Activated CD4-positive, CD25-positive, alpha-beta regulatory T cell treated with anti-CD3 and anti-CD28 coated beads, Interleukin-2, amount 50 U/mL, for 16 hours (primary cell): ENCODE data around the gene BMAL1.

ENCODE experiments used
- DNase-seq: peaks from one replicate; pipeline ENCODE4 v3.0.0-alpha.2; 2020; ENCODE audit warnings: low read depth, low spot score

Gene BMAL1

DNA sequence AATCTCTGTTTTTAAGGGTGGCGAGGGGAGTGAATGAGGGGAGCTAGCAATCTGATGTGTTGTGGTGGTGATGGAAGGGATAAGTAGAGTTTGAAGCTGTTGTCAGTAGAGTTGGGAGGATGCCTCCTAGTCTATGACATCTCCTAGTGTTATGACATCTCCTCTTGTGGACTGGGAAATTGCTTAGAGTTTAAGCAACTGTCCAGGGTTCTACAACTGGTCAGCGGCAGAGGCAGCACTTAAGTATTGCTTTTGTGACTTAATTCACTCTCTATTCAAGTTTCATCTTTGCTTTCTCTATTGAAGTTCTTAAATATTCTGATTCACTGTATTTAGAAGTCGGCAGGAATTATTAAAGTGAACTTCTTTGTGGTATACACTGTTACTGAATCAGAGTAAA is 13.8 kb downstream of the BMAL1 start:
- no peak for DNase-seq

DNA sequence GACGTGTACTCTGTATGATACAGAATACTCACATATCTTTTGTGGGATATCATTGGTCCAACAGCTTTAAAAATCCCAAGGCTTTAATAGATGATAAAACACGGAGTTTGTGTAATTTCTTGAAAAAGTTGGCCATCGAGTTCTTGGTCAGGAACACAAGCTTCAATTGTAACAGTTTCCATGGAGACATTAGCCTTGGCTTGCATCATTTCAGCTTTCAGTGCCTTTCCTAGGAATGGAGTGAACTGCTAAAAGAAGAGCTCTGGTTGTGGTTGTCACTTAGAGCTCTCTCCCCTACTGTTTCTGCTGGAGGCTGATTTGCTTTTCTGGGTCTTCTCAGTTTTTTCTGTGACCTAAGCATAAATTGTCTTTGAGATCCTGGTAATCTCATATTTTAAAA is 14.2 kb downstream of the BMAL1 start:
- no peak for DNase-seq

DNA sequence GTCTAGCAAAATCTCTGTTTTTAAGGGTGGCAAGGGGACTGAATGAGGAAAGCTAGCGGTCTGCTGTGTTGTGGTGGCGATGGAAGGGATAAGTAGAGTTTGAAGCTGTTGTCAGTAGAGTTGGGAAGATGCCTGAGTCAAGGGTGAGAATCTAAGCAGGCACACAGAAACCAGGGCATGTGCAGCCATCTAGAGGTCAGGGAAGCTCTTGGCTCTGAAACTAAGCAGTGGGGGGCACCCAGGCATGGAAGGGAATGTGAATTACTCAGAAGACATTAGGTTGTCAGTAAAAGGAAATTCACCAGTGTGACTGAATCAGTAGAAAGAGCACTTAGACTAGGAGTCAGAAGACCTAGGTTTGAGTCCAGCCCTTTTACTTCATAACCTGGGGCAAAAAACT is 15.4 kb downstream of the BMAL1 start:
- no peak for DNase-seq

DNA sequence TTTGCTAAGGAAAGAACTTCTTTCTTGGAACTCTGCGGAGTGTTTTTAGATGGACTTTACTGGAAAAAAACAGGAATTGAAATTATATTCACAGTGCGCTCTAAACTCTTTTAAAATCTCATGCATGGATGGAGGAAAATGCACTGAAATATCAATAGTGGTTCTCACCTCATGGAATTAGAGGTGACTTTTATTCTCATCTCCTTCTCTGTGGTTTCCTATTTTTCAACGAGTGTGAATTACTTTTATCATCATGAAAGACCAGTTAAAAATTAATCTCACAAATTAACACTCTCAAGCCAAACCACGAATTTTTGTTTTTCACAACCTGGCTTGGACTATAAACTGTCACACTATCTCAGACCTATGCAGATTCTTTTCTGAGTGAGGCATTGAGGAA is 16.6 kb downstream of the BMAL1 start:
- DNase-seq = no peak

DNA sequence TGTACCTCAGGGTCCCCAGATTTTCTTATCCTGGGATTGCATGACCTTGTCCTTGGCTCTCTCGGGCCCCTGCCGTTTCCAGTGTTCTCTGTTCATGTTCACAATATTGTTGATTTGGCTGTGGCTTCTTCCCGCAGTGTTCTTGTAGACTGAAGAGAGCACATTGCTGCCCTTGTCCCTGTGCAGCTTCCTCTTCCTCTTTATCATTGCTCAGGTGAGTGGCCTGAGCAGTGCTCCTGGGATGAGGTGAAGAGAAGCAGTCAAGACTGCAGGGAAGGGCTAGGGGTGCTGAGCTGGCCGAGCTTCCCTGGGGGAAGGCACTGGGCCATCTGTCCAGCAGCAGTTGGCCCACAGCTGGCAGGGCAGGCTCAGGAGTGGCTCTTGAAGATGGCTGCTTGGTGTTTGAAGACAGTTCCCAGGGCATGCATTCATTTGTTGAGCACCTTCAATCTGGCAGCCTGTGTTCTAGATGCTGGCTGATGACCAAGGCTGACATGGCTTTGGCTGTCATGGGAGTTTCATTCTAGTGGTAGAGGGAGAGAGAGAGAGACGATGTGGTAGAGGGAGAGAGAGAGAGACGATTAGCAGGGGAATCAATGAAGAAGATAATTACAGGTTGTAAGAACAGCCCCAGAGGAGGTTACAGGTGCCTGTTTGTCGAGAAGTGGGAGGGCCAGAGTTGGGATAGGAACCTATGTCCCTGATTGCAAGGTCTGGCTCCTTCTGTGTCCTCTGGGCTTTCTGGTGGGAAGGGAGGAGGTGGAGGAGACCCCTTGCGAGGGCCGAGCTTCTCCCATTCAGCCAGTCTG is 17.4 kb downstream of the BMAL1 start:
- DNase-seq = no peak

DNA sequence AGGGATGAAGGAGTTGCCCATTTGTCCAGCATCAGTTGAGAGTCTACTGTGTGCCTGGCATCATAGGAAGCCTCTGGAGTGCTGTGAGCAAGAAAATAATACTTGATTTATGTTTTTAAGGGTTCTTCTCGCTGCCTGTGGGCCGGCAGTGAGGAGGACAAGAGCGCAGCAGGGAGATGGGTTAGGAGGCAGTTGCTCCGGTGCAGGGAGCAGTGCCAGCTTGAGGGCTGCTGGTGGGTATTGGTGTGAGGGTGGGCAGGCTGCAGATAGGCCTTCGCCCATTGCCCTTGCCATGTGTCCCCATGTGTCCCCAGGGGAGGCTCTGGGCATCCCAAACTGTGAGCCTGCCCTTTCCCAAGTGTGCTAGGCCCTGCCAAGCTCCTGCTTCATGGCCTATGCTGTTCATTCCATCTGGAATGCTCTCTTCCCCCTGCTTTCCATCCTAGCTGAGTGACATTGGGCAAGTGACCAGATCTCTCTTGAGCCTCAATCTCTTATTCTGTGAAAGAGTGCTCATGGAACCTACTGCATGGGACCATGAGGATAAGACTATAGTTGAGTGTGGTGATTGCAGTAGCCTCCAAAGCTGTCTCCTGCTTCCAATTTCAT is 19.8 kb downstream of the BMAL1 start:
- DNase-seq = no peak

DNA sequence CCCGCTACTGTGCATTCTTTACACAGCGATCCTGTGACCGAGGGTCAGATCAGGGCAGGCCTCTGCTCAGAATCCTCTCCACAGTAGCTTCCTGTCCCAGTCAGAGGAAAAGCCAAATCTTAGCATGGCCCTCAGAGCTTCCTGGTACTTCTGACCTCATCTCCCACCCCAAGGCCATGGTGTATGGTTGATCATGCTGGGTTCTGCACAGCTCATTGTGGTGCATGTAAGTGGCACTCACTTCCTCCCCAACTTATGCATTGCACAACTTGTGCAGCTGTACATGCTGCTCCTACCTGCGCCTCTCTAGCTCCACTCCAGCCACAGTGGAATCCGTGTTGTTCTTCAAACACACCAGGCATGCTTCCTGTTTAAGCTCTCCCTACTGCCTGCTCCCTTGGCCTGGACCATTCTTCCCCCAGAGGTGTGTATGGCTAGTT is 20.3 kb downstream of the BMAL1 start:
- DNase-seq = no peak

DNA sequence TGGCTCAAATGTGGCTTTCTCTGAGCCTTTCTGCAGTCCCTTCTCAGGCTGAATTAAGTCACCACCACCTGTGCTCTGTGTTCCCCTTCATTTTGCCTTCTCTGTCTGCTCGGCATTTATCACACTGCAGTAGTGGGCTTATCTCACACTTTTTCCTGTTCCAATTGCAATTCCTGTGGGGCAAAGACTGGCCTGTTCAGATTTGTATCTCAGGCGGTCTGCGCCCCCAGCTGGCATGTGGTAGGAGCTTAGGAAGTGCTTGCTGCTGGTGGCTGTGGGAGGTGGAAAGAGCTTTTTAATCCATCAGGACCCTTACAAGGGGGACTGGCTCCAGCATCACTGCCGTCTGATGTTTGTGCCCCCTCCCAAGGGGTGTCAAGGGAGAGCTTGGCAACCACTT is 21.2 kb downstream of the BMAL1 start:
- DNase-seq = no peak

DNA sequence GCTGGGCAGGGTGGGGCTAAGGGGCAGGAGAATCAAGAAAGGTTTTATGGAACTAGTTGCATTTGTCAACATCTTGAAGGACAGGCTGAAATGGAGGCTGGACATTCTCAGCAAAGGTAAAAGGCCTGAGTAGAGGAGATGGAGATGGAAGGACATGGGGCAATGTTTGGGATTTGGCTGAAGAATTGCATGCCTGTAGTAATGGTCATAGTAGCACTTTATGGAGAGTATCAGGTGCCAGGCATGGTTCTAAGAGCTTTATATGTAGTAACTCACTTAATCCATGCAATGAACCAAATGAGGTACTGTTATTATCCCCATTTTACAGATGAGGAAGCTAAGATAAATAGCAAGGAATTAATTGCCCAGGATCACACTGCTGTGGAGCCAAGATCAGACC is 23.9 kb downstream of the BMAL1 start:
- no peak for DNase-seq

DNA sequence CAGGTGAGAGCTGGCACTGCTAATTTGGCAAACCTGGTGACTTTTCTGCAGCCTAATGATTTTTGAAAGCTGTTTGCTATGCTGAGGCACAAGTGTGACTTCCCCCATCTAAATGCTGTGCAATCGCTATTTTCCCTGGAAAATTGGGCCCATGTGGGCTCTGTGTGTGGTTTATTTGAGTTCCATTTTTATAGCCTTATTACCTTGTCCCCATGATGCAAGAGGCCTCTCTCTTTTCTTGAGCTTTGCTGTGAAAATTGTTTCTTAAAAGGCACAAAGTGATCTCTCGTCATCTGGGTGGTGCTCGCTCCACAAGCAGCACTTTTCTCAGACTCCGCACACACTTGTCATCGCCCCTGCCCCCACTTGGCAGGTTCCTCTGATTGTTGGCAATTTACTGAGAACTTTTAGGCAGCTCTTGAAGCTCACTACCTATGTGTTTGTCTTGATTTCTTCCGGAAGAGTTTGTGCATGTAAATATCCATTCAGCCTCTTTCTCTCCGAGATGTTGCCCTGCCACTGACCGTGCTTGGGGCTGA is 24.9 kb downstream of the BMAL1 start:
- DNase-seq = no peak

DNA sequence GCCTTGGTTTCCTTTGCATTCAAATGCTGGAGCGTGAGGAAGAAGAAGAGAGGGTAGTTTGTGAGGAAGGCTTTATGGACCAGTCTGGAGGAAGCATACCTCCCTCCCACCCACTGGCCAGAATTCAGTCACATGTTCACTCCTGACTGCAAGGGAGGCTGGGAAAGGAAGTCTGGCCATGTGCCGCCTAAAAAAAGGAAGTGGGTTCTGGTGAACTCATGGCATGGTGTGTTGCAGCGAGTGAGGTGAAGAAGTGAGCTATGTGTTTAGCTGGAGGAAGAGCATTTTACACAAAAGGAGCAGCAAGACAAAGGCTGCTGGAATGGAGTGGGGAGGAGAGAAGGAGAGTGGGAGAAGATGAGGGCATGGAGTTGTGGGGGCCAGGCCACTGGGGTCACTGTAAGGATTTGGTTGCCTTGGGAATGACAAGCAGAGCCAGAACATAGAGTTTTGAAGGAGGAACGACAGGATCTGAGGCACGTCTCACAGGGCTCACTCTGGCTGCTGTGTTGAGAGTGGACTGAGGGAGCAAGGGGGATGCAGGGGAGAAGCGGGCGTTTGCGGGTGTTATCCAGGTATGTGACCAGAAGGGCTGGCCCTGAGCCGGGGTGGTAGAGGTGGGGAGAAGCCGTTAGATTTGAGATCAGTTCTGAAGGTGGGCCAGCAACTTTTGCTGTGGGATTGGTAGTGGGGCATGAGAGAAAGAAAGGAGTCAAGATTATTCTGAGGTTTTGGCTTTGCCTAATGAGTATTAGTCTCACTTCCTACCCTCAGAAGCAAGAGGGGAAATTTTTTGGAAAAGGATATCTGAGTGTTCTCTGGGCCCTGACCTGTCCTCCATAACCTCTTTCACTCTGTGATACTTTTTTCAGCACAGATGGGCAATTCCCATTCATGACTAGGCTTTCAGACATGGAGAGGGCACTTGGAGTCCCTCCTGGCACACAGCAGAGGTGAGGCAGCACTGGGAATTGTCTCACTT is 26.4 kb downstream of the BMAL1 start:
- DNase-seq = no peak

DNA sequence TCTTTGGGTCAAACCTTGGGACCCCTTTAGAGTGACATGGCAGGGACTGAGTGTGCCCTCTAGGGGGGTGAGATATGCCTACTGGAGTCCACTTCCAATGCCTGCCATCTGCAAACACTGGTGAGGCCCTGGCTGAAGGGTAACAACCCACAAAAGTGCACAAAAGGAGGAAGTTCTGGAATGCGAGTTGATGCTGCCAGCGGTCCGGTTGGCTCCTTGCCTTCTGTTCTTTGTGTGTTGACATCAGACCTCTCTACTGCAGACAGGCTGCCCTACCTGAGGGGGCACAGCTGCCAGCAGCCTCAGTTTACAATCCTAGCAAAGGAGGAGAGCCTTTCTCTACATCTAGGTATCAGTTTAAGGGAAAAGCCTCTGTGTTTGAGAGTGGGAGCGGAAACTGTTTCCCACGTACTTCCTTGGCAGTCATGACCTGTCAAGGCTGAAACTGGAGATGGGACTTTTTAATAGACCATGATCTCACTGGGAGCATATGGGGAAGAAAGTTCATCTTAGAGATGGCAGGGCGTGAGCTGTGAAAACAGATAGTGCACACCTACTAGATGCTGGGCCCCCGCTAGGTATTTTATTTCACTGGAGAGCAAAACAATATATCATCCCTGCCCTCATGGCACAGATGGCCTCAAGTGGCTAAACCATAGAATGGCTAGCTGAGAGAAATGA is 27.2 kb downstream of the BMAL1 start:
- no peak for DNase-seq

DNA sequence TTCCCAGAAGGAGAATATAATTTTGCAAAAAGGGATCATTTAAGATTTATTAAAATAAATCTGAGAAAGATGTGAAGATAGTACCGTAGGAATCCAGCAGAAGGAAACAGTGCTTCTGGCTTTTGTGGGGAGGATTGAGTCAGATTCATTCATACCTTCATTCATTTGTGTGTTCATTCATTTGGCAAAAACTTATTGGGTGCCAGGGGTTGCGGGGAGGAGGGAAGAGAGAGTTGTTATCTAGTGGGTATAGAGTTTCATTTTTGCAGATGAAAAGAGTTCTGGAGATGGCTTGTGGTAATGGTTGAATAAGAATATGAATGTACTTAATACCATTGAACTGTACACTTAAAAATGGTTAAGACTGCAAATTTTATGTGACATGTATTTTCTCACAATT is 31.1 kb downstream of the BMAL1 start:
- no peak for DNase-seq

DNA sequence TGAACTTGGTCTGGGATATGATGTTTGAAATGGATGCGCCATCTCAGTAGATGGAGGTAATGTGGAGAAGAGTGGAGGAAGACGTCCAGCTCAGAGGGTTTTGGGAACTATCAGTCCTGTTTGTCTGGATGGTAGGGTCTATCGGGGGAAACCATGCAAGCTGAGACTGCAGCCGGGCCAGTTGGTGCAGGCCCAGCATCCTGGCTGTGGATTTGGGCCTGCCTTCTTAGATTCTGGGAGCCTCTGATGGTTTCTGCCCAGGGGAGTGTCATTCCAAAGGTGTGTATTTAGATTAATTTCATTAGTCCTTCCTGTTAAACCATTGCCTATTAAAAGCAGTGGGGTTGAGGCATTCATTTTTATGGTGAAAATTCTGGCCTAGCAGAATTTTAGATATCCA is 31.6 kb downstream of the BMAL1 start:
- no peak for DNase-seq

DNA sequence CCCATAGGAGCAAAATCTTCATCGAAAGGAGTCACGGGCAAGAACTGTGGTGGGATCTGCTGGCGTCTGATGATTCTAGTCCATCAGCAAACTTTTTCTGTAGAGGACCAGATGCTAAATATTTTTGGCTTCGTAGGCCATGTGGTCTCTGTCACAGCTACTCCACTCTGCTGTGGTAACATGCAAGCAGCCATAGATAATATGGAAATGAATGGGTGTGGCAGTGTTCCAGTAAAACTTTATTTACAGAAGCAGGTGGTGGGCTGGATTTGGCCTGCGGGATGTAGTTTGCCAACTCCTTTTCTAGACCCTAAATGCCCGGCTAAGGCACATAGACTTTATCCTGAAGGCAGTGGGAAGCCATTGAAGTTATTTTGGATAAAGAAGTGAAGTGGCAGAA is 32.9 kb downstream of the BMAL1 start:
- DNase-seq = no peak

DNA sequence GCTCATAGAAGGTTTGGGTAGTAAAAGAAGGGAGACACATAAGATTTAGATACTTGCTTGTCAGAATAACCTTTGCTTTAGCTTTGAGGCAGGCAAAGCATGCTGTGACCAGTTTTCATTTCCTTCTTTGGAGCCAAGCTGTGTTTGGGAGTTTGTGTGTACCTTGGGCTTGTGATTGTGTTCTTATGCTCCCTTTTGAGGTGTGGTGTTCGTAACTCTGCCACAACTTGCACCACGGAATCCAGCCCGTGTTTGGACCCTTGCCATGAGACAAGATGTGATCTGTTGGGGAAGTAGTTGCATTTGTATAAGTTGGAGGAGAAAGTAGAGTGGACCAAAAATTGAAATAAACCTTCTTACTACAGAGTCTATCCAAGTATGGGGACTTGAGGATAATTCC is 34.0 kb downstream of the BMAL1 start:
- no peak for DNase-seq

DNA sequence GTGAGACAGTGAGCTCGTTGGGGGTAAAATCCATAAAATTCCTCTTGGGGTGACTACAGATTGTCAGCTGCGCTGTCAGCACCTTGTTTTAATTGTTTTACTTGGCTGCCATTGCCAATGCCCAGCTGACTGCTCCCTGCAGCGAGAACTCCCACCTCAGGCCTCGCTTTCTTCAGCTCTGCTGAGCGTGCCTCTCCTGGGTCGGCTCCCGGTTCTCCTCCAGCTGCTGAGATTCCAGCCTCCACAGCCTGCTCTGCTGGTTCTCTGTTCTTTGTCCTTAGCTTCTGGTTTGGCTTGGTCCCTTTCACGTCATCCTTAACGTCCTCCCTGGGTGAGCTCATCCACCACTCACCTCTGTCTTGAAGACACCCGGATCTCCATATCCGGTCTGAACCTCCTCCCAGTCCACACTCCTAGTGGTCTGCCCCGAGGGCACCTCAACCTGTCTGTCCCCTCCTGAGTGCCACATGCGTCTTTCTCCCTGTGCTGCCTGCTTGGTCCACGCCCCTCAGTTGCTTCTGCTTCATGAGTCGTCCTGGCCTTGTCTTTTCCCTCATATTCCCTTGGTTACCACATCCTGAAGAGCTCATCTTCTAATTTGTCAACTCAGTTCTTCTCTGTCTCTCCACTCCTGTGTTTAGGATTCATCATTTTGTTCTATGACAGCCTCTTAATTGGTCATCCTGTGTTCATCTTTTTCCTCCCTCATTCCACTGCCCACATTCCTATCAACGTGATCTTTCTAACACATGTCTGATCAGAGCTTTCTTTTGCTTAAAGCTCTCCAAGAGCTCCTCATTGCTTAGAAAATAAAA is 35.6 kb downstream of the BMAL1 start:
- DNase-seq = no peak

DNA sequence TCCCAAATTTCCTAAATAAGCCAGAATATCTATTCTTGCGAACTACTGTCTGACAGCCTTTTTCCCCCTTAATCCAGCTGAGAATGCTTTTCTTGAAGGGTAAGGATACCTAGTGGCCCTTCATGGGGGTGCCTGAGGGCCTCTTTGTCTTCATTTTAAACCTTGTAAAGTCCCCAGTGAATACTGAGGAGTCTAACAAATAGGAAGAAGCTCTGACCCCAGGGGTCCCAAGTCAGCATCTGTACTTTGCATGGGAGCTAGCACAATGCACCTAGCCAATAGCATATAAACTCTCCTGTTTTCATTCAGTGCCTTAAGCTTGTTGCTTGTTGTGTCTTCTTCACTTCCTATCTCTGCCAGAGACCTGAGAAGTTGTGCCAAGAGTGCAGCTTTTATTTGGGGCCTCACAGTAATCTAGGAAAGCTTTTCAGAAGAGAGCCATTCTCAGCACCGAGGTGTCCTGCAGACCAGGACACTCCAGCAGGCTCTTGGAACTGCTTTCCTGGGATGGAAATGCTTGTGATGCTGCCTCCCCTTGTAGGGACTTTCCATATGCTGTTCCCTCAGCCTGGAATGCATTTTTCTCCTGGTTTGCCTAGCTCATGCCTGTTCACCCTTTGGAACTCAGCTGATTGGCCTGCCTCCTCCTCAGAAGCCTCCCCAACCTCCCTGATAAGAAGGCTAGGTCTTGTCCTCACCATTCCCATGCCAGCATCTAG is 37.2 kb downstream of the BMAL1 start:
- DNase-seq = no peak

DNA sequence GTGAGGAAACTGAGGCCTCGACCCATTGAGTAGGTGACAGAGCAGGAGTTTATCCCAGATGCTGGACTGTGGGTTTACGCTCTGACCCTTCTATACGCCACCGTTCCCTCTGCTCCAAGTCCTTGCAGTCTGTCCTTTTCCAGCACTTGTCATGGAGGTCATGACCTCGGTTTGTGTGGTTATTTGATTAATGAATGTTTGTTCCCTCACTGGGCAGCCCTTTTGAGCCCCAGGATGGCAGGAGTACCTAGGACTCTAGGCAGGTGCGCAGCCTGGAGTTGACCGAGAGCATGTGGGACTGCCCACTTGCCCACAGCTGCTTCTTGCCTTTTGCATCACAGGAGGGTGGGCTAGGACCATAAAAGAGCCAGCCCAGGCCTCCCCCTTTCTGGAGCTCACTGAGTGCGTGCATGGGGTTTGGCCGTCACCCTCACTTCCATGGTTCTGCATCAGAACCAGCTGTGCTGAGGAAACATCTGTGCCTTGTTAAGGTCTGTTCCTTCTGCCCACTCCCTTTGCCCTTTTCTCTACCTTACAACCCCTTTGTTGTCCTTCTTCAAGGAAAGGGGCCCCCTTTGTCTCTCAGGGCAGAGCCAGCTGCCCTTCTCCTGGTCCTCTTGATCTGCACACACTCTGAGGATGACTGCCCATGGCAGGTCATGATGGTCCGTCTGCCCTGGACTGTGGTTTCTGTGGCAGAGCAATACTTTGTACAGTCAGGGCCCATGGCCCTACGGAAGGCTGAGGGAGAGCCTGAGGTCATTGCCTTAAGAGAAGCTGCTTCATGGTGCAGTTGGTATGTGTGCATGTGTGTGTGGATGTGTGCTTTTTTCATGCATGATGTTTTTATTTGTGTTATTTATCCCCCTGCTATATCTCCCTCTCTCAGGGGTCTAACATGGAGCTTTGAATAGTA is 38.2 kb downstream of the BMAL1 start:
- DNase-seq = no peak
